ENCODE measurements around the gene SLC5A2.
A peak's percentile ranks its signal among the peaks of the same experiment; 100 is the strongest.

The SLC5A2 gene

DNA sequence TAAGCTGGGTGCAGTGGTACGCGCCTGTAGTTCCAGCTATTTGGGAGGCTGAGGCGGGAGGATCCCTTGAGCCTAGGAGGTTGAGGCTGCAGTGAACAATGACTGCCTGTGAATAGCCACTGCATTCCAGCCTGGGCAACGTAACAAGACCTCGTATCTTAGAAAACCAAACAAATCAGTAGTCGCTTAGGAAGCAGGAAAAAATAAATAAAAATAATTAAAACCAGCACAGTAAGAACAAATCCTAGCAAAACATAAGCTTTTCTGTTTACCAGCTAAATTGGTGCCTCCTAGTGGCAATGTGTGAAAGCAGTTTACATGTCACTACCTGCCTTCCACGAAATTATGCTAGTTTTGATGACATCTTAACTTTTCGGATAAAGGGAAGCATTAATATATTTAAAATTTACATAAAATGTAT lies 22.3 kb upstream of the SLC5A2 start:
- H3K4me1 ChIP-seq (ENCODE audit: control insufficient read depth in 2 of 2, insufficient read depth in 2 of 2, low read length in 2 of 2): peaks cover 22 to 29% of the 10 kb centered on the region in 2 donors
- peak overlapping the region; percentile 99 for H3K27ac ChIP-seq (ENCODE audit: low read depth in 2 of 2, low read length in 2 of 2)
- H3K36me3 ChIP-seq (ENCODE audit: control insufficient read depth in 2 of 2, insufficient read depth in 2 of 2, low read length in 2 of 2): peaks cover 8 to 24% of the 10 kb centered on the region in 2 donors
- H3K9me3 ChIP-seq (ENCODE audit: control insufficient read depth in 2 of 2, low read length in 2 of 2): no peaks in the 10 kb centered on the region
- H3K4me3 ChIP-seq (ENCODE audit: low read length in 2 of 2): peak overlapping the region; percentile 72 to 88
- H3K27me3 ChIP-seq (ENCODE audit: control insufficient read depth in 2 of 2, insufficient read depth in 2 of 2, low read length in 2 of 2): no peaks in the 10 kb centered on the region
- H3K9ac ChIP-seq (ENCODE audit: low read depth in 1 of 2, low read length in 2 of 2): peak overlapping the region; percentile 34 to 82

DNA sequence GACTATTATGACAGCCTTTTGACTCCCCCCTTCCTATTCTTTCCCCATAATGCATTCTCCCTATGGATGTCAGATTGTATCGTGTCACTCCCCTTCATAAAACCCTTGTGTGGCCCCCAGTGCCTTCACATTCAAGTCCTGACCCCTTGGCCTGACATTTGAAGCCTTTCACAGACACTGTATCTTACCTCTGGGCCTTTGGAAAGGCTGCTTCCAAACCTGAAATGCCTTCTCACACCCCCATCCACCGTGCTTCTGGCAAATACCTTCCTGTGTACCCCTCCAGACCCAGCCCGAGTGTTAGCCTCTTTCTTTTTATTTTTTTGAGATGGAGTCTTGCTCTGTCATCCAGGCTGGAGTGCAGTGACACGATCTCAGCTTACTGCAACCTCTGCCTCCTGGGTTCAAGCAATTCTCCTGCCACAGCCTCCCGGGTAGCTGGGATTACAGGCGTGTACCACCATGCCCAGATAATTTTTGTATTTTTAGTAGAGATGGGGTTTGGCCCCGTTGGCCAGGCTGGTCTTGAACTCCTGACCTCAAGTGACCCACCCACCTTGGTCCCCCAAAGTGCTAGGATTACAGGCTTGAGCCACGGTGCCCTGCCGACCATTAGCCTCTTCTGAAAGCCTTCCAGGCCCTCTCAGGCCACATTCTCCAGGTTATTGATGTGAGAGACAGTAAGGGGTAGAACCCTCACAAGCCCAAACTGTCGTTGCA lies 21.6 kb upstream of the SLC5A2 start:
- Histone ChIP-seq H3K27me3 (ENCODE audit: control insufficient read depth in 2 of 2, insufficient read depth in 2 of 2, low read length in 2 of 2) (no peaks in the 10 kb centered on the region), H3K27ac (ENCODE audit: low read depth in 2 of 2, low read length in 2 of 2) (no peak overlapping the region), H3K9ac (ENCODE audit: low read depth in 1 of 2, low read length in 2 of 2) (no peak overlapping the region), H3K4me3 (ENCODE audit: low read length in 2 of 2) (no peak overlapping the region), H3K9me3 (ENCODE audit: control insufficient read depth in 2 of 2, low read length in 2 of 2) (no peaks in the 10 kb centered on the region), H3K36me3 (ENCODE audit: control insufficient read depth in 2 of 2, insufficient read depth in 2 of 2, low read length in 2 of 2) (peaks cover 8 to 27% of the 10 kb centered on the region in 2 donors), H3K4me1 (ENCODE audit: control insufficient read depth in 2 of 2, insufficient read depth in 2 of 2, low read length in 2 of 2) (peaks cover 21 to 26% of the 10 kb centered on the region in 2 donors)

DNA sequence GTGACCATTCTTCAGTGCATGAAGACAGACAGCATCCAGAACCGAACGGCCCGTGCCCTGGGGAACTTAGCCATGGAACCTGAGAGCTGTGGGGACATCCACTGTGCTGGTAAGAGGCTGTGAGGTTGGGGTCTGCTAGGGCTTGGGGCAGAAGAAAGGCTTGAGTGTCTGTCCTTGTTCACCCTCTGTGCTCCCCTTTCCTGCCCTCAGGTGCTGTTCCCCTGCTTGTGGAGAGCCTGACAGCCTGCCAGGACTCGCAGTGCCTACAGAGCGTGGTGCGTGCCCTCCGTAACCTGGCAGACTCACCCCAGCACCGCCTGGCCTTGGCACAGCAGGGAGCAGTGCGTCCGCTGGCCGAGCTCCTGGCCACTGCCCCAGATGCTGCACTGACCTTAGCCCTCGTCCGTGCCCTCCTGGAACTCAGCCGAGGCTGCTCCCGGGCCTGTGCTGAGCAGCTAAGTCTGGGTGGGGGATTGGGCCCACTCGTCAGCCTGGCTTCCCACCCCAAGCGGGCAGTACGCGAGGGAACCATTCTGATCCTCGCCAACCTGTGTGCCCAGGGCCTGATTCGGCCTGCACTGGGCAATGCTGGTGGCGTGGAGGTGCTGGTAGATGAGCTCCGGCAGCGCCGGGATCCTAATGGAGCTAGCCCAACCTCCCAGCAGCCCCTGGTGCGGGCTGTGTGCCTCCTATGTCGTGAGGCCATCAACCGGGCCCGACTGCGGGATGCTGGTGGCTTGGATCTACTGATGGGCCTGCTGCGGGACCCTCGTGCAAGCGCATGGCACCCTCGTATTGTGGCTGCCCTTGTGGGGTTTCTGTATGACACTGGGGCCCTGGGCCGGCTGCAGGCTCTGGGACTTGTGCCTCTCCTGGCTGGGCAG lies 20.8 kb upstream of the SLC5A2 start:
- Histone ChIP-seq H3K9me3 (ENCODE audit: control insufficient read depth in 2 of 2, low read length in 2 of 2) (no peaks in the 10 kb centered on the region), H3K4me1 (ENCODE audit: control insufficient read depth in 2 of 2, insufficient read depth in 2 of 2, low read length in 2 of 2) (peaks cover 19% of the 10 kb centered on the region in 2 donors), H3K27ac (ENCODE audit: low read depth in 2 of 2, low read length in 2 of 2) (no peak overlapping the region), H3K36me3 (ENCODE audit: control insufficient read depth in 2 of 2, insufficient read depth in 2 of 2, low read length in 2 of 2) (peaks cover 8 to 27% of the 10 kb centered on the region in 2 donors), H3K9ac (ENCODE audit: low read depth in 1 of 2, low read length in 2 of 2) (no peak overlapping the region), H3K4me3 (ENCODE audit: low read length in 2 of 2) (no peak overlapping the region), H3K27me3 (ENCODE audit: control insufficient read depth in 2 of 2, insufficient read depth in 2 of 2, low read length in 2 of 2) (no peaks in the 10 kb centered on the region)

DNA sequence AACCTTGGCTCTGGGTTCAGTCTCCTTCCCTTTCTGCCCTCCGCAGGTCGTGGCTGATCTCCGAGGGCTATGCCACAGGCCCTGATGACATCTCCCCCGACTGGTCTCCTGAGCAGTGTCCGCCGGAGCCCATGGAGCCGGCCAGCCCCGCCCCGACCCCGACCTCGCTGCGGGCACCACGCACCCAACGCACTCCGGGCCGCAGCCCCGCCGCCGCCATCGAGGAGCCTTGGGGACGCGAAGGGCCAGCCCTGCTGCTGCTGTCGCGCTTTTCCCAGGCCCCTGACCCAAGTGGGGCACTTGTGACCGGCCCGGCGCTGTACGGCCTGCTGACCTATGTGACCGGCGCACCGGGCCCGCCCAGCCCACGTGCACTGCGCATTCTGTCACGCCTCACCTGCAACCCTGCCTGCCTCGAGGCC lies 18.6 kb upstream of the SLC5A2 start:
- Histone ChIP-seq H3K9ac (ENCODE audit: low read depth in 1 of 2, low read length in 2 of 2) (no peak overlapping the region), H3K4me3 (ENCODE audit: low read length in 2 of 2) (no peak overlapping the region), H3K9me3 (ENCODE audit: control insufficient read depth in 2 of 2, low read length in 2 of 2) (no peaks in the 10 kb centered on the region), H3K4me1 (ENCODE audit: control insufficient read depth in 2 of 2, insufficient read depth in 2 of 2, low read length in 2 of 2) (peaks cover 7 to 9% of the 10 kb centered on the region in 2 donors), H3K27ac (ENCODE audit: low read depth in 2 of 2, low read length in 2 of 2) (no peak overlapping the region), H3K36me3 (ENCODE audit: control insufficient read depth in 2 of 2, insufficient read depth in 2 of 2, low read length in 2 of 2) (peaks cover 8 to 28% of the 10 kb centered on the region in 2 donors), H3K27me3 (ENCODE audit: control insufficient read depth in 2 of 2, insufficient read depth in 2 of 2, low read length in 2 of 2) (no peaks in the 10 kb centered on the region)

DNA sequence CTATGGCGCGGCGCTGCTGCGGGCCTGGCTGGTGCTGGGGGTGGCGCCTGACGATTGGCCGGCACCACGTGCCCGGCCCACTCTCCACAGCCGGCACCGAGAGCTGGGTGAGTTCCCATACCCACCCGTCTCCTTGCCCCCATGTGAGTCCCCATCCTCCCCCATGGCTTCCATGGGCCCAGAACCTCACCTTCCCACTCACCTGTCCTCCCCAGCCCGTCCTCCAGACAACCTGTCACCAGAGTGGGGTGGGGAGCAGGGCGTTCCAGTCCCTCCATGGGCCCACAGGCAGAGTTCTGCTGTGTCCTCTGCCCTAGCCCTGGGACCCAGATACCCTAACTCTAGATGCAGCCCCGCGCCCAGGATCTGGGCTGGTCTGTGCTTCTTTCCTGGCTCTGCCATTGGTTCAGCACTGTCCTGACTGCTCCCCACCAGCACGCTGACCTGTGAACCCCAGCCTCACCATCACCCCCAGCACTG lies 18.1 kb upstream of the SLC5A2 start:
- peaks cover 7 to 8% of the 10 kb centered on the region in 2 donors for H3K4me1 ChIP-seq (ENCODE audit: control insufficient read depth in 2 of 2, insufficient read depth in 2 of 2, low read length in 2 of 2)
- H3K4me3 ChIP-seq (ENCODE audit: low read length in 2 of 2): no peak overlapping the region
- peaks cover 8 to 28% of the 10 kb centered on the region in 2 donors for H3K36me3 ChIP-seq (ENCODE audit: control insufficient read depth in 2 of 2, insufficient read depth in 2 of 2, low read length in 2 of 2)
- H3K9ac ChIP-seq (ENCODE audit: low read depth in 1 of 2, low read length in 2 of 2): no peak overlapping the region
- no peaks in the 10 kb centered on the region for H3K9me3 ChIP-seq (ENCODE audit: control insufficient read depth in 2 of 2, low read length in 2 of 2)
- H3K27me3 ChIP-seq (ENCODE audit: control insufficient read depth in 2 of 2, insufficient read depth in 2 of 2, low read length in 2 of 2): no peaks in the 10 kb centered on the region
- H3K27ac ChIP-seq (ENCODE audit: low read depth in 2 of 2, low read length in 2 of 2): no peak overlapping the region

DNA sequence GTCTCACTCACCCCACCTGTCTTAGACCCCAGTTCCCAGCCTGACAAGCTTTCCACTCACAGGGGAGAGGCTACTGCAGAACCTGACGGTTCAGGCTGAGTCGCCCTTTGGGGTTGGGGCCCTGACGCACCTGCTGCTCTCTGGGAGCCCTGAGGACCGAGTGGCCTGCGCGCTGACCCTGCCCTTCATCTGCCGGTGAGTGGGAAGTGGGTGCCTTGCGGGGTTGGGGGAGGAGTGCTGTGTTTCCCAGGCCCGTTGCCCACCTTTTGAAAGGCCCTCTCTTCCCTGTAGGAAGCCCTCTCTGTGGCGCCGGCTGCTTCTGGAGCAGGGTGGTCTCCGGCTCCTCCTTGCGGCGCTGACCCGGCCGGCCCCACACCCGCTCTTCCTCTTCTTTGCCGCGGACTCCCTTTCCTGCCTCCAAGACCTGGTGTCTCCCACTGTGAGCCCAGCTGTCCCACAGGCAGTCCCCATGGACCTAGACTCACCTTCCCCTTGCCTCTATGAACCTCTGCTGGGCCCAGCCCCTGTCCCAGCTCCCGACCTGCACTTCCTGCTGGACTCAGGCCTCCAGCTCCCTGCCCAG lies 17.0 kb upstream of the SLC5A2 start:
- Histone ChIP-seq H3K27ac (ENCODE audit: low read depth in 2 of 2, low read length in 2 of 2) (no peak overlapping the region), H3K9ac (ENCODE audit: low read depth in 1 of 2, low read length in 2 of 2) (no peak overlapping the region), H3K4me1 (ENCODE audit: control insufficient read depth in 2 of 2, insufficient read depth in 2 of 2, low read length in 2 of 2) (no peaks in the 10 kb centered on the region), H3K4me3 (ENCODE audit: low read length in 2 of 2) (no peak overlapping the region), H3K36me3 (ENCODE audit: control insufficient read depth in 2 of 2, insufficient read depth in 2 of 2, low read length in 2 of 2) (peaks cover 8 to 28% of the 10 kb centered on the region in 2 donors), H3K27me3 (ENCODE audit: control insufficient read depth in 2 of 2, insufficient read depth in 2 of 2, low read length in 2 of 2) (no peaks in the 10 kb centered on the region), H3K9me3 (ENCODE audit: control insufficient read depth in 2 of 2, low read length in 2 of 2) (no peaks in the 10 kb centered on the region)

DNA sequence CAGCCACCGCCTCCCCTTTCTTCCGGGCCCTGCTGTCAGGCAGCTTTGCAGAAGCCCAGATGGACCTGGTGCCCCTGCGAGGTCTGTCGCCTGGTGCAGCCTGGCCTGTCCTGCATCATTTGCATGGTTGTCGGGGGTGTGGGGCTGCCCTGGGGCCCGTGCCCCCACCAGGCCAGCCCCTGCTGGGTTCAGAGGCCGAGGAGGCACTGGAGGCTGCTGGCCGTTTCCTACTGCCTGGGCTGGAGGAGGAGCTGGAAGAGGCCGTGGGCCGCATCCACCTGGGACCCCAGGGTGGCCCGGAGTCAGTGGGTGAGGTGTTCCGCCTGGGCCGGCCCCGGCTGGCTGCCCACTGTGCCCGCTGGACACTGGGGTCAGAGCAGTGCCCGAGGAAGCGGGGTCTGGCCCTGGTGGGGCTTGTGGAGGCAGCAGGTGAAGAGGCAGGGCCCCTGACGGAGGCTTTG lies 16.5 kb upstream of the SLC5A2 start:
- H3K9me3 ChIP-seq (ENCODE audit: control insufficient read depth in 2 of 2, low read length in 2 of 2): no peaks in the 10 kb centered on the region
- no peaks in the 10 kb centered on the region for H3K27me3 ChIP-seq (ENCODE audit: control insufficient read depth in 2 of 2, insufficient read depth in 2 of 2, low read length in 2 of 2)
- H3K4me3 ChIP-seq (ENCODE audit: low read length in 2 of 2): no peak overlapping the region
- H3K9ac ChIP-seq (ENCODE audit: low read depth in 1 of 2, low read length in 2 of 2): no peak overlapping the region
- peaks cover 8 to 28% of the 10 kb centered on the region in 2 donors for H3K36me3 ChIP-seq (ENCODE audit: control insufficient read depth in 2 of 2, insufficient read depth in 2 of 2, low read length in 2 of 2)
- no peak overlapping the region for H3K27ac ChIP-seq (ENCODE audit: low read depth in 2 of 2, low read length in 2 of 2)
- H3K4me1 ChIP-seq (ENCODE audit: control insufficient read depth in 2 of 2, insufficient read depth in 2 of 2, low read length in 2 of 2): peaks cover 2 to 5% of the 10 kb centered on the region in 2 donors

DNA sequence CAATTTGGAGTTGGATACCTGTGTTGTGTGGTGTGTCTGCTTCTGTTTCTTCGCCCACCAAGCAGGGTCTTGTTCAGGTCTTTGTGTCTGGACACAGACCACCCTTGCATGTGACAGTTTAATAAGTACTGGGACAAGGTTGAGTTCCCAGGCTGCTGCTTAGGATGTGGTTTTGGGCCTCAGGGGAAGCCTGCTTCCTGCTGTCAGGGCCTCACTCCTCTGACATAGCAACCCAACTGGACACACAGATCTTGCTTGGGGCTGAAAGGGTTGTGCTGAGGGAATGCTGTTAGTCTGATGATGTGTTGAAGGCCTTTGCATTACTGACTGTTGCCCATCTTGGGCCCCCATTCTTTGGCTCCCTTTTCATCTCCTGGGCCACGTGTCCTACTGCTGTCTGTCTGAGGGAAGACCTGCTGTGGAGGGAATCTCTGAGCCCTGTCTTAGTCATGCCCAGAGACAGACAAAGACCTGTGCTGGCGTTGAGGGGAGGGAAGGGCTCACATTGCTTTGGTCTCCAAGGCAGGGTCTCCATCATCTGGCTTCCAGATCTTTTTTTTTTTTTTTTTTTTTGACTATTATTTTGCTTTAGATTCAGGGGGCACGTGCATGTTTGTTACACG lies 15.7 kb upstream of the SLC5A2 start:
- Histone ChIP-seq H3K4me1 (ENCODE audit: control insufficient read depth in 2 of 2, insufficient read depth in 2 of 2, low read length in 2 of 2) (peaks cover 6 to 8% of the 10 kb centered on the region in 2 donors), H3K4me3 (ENCODE audit: low read length in 2 of 2) (no peak overlapping the region), H3K27me3 (ENCODE audit: control insufficient read depth in 2 of 2, insufficient read depth in 2 of 2, low read length in 2 of 2) (no peaks in the 10 kb centered on the region), H3K27ac (ENCODE audit: low read depth in 2 of 2, low read length in 2 of 2) (no peak overlapping the region), H3K36me3 (ENCODE audit: control insufficient read depth in 2 of 2, insufficient read depth in 2 of 2, low read length in 2 of 2) (peaks cover 3 to 24% of the 10 kb centered on the region in 2 donors), H3K9me3 (ENCODE audit: control insufficient read depth in 2 of 2, low read length in 2 of 2) (no peaks in the 10 kb centered on the region), H3K9ac (ENCODE audit: low read depth in 1 of 2, low read length in 2 of 2) (no peak overlapping the region)

DNA sequence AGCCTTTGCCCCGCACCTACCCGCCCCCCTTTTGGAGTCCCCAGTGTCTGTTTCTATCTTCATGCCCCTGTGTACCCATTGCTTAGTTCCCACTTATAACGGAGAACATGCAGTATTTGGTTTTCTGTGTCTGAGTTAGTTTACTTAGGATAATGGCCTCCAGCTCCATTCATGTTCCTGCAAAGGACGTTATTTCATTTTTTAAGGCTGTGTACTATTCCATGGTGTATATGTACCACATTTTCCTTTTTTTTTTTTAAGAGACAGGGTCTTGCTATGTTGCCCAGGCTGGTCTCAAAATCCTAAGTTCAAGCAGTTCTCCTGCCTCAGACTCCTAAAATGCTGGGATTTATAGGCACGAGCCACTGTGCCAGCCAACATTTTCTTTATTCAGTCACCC lies 15.1 kb upstream of the SLC5A2 start:
- H3K4me1 ChIP-seq (ENCODE audit: control insufficient read depth in 2 of 2, insufficient read depth in 2 of 2, low read length in 2 of 2): peaks cover 8 to 11% of the 10 kb centered on the region in 2 donors
- no peak overlapping the region for H3K9ac ChIP-seq (ENCODE audit: low read depth in 1 of 2, low read length in 2 of 2)
- H3K36me3 ChIP-seq (ENCODE audit: control insufficient read depth in 2 of 2, insufficient read depth in 2 of 2, low read length in 2 of 2): peaks cover 0 to 18% of the 10 kb centered on the region in 2 donors
- no peaks in the 10 kb centered on the region for H3K27me3 ChIP-seq (ENCODE audit: control insufficient read depth in 2 of 2, insufficient read depth in 2 of 2, low read length in 2 of 2)
- H3K27ac ChIP-seq (ENCODE audit: low read depth in 2 of 2, low read length in 2 of 2): no peak overlapping the region
- no peaks in the 10 kb centered on the region for H3K9me3 ChIP-seq (ENCODE audit: control insufficient read depth in 2 of 2, low read length in 2 of 2)
- no peak overlapping the region for H3K4me3 ChIP-seq (ENCODE audit: low read length in 2 of 2)
